B cell (primary cell): Measurements from ENCODE around the gene CMPK2.

Experiments used
- EZH2 ChIP-seq: IDR thresholded peaks from 2 replicates; pipeline ENCODE4 v1.6.1; 2012; ENCODE audit warnings: borderline replicate concordance, low read depth, mild to moderate bottlenecking, moderate library complexity, low read length; ENCODE audit not compliant: insufficient read depth, poor library complexity, severe bottlenecking
- TF ChIP-seq, protein P1 (sequence below): fragments of 200-600 bp; IDR thresholded peaks from one replicate; pipeline ENCODE4 v1.8.0; 2022; ENCODE audit warnings: antibody characterized with exemption, mild to moderate bottlenecking

DNA sequence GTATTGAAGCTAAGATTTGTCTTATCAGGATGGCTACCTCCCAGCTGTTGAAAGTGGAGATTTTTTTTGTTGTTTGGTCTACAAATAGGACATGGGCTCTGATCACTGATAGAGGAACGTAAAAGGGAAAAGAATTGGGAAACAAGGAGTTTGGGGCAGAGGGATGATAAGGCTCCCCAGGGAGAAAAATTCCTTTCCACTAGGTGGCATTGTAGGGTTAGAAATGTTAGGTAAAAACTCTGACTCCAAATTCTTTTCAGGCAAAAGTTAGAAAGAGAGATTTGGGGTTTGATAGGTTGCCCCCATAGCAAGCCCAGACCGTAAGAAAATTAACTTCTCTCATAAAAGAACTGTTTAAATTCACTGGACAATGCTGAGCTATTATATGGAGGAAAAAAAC, 19.8 kb downstream of the CMPK2 start:
- TF ChIP-seq, protein P1, sequence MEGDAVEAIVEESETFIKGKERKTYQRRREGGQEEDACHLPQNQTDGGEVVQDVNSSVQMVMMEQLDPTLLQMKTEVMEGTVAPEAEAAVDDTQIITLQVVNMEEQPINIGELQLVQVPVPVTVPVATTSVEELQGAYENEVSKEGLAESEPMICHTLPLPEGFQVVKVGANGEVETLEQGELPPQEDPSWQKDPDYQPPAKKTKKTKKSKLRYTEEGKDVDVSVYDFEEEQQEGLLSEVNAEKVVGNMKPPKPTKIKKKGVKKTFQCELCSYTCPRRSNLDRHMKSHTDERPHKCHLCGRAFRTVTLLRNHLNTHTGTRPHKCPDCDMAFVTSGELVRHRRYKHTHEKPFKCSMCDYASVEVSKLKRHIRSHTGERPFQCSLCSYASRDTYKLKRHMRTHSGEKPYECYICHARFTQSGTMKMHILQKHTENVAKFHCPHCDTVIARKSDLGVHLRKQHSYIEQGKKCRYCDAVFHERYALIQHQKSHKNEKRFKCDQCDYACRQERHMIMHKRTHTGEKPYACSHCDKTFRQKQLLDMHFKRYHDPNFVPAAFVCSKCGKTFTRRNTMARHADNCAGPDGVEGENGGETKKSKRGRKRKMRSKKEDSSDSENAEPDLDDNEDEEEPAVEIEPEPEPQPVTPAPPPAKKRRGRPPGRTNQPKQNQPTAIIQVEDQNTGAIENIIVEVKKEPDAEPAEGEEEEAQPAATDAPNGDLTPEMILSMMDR = no peak
- TF ChIP-seq EZH2 = no peak
